HL-60 (cell line): ENCODE results near the gene CHSY1.

Experiments used
- DNase-seq, 2 experiments: peaks; one replicate each; pipeline ENCODE4 v3.0.0-alpha.2; 2010 to 2020; ENCODE audit warnings: low read depth in 1 of 2, low spot score in 1 of 2
- H3K27ac ChIP-seq: fragments of 250-450 bp; sonication (Bioruptor Pico); replicated peaks from 2 replicates; pipeline ENCODE4 v1.5.1; 2020; ENCODE audit warnings: mild to moderate bottlenecking, moderate library complexity
- H3K27me3 ChIP-seq: fragments of 250-450 bp; sonication (Bioruptor Pico); 2 replicates; pipeline ENCODE4 v1.5.1; 2021; ENCODE audit warnings: mild to moderate bottlenecking, moderate library complexity; ENCODE audit not compliant: insufficient read depth, poor library complexity, severe bottlenecking
- H3K4me3 ChIP-seq: replicated peaks from 2 replicates; pipeline ENCODE4 v1.5.1; 2011; ENCODE audit warnings: mild to moderate bottlenecking, control low read depth, low read length; ENCODE audit not compliant: insufficient read depth
- CTCF ChIP-seq: IDR thresholded peaks from one replicate; pipeline ENCODE4 v1.5.1; 2011; ENCODE audit warnings: low read length, control low read depth, inconsistent platforms; ENCODE audit not compliant: insufficient read depth
- GABPA ChIP-seq: IDR thresholded peaks from 2 replicates; pipeline ENCODE4 v1.6.1; 2012; ENCODE audit warnings: low read depth
- POLR2AphosphoS5 ChIP-seq: IDR thresholded peaks from 2 replicates; pipeline ENCODE4 v1.6.1; 2012; ENCODE audit warnings: low read depth
- REST ChIP-seq: IDR thresholded peaks from 2 replicates; pipeline ENCODE4 v1.6.1; 2012; ENCODE audit warnings: low read depth; ENCODE audit not compliant: insufficient replicate concordance
- SPI1 ChIP-seq: IDR thresholded peaks from 2 replicates; pipeline ENCODE4 v1.6.1; 2012; ENCODE audit warnings: low read depth, mild to moderate bottlenecking, borderline replicate concordance

The CHSY1 gene

GRCh38 chr15:101193120-101193644, 58.7 kb downstream of the CHSY1 start:
- Histone ChIP-seq H3K4me3 (no peak overlapping the region), H3K27ac (no peak overlapping the region), H3K27me3 (no peaks in the 10 kb centered on the region)
- no peak for TF ChIP-seq GABPA
- no peak for DNase-seq

GRCh38 chr15:101192081-101192480, 59.8 kb downstream of the CHSY1 start:
- no peak for TF ChIP-seq GABPA
- TF ChIP-seq SPI1, result no peak
- TF ChIP-seq POLR2AphosphoS5, result no peak
- TF ChIP-seq CTCF, result no peak
- TF ChIP-seq REST, result no peak
- no peak overlapping the region for H3K4me3 ChIP-seq
- H3K27me3 ChIP-seq, result no peaks in the 10 kb centered on the region
- no peak for DNase-seq
- H3K27ac ChIP-seq, result no peak overlapping the region

- TF ChIP-seq CTCF, result no peak
- TF ChIP-seq SPI1, result no peak
- no peak for TF ChIP-seq GABPA
- no peak for TF ChIP-seq REST
- no peak for TF ChIP-seq POLR2AphosphoS5
- Histone ChIP-seq H3K27ac (no peak overlapping the region), H3K27me3 (no peaks in the 10 kb centered on the region), H3K4me3 (no peak overlapping the region)
- no peak for DNase-seq
Observed at GRCh38 chr15:101191242-101191641, 60.6 kb downstream of the CHSY1 start.

- Histone ChIP-seq H3K4me3 (no peak overlapping the region), H3K27me3 (no peaks in the 10 kb centered on the region), H3K27ac (no peak overlapping the region)
- TF ChIP-seq POLR2AphosphoS5, result no peak
- TF ChIP-seq CTCF, result no peak
- TF ChIP-seq SPI1, result no peak
- no peak for TF ChIP-seq GABPA
- TF ChIP-seq REST, result no peak
- no peak for DNase-seq
Observed at GRCh38 chr15:101190092-101190595, 61.7 kb downstream of the CHSY1 start.
